Omental fat pad (tissue), 4 donors: ENCODE data around the gene ACACB. TPM values are rescaled to one million over a fixed set of nuclear protein-coding genes. Genes with fewer than 3 reads are reported as not detected.

Source experiments
- ATAC-seq: fragments of 150-250 bp; one replicate; pipeline ENCODE4 v1.9.1; 2016; ENCODE audit warnings: mild to moderate bottlenecking, moderate library complexity; ENCODE audit not compliant: low FRiP score
- DNase-seq: peaks from one replicate; pipeline ENCODE4 v3.0.0-alpha.2; 2019; ENCODE audit warnings: low spot score
- CTCF ChIP-seq, 3 donors: fragments of 450-650 bp; IDR thresholded peaks; one replicate each; pipeline ENCODE4 v1.5.1; 2016 to 2017; ENCODE audit warnings: antibody characterized with exemption in 3 of 3, mild to moderate bottlenecking in 3 of 3, moderate library complexity in 2 of 3
- total RNA-seq, 4 donors: library from RNA; depleted of rRNA; stranded (reverse); fragments of >200 nt; gene quantifications; one replicate each; pipeline ENCODE4 v1.1.0, GENCODE V29; 2016

ACACB gene
- total RNA-seq, 4 donors from 2014 or later, result 727 to 1,594 (median 1,364) TPM

- no peak for TF ChIP-seq CTCF (IDR thresholded peaks at IDR 0.05)
- ATAC-seq (peak; percentile 36), DNase-seq (no peak)
Observed at GRCh38 chr12:109291521-109292341, 175.3 kb downstream of the ACACB start.

- no peak for TF ChIP-seq CTCF (IDR thresholded peaks at IDR 0.05)
- no peak for ATAC-seq
- no peak for DNase-seq
Observed at GRCh38 chr12:109292342-109292711, 175.9 kb downstream of the ACACB start.

- no peak for ATAC-seq
- no peak for TF ChIP-seq CTCF (IDR thresholded peaks at IDR 0.05)
- no peak for DNase-seq
Observed at GRCh38 chr12:109293106-109293505, 176.7 kb downstream of the ACACB start.

- DNase-seq (no peak), ATAC-seq (no peak)
- no peak for TF ChIP-seq CTCF (IDR thresholded peaks at IDR 0.05)
Observed at GRCh38 chr12:109294286-109294796, 178.0 kb downstream of the ACACB start.

- ATAC-seq (no peak), DNase-seq (no peak)
- TF ChIP-seq CTCF (IDR thresholded peaks at IDR 0.05), result no peak
Observed at GRCh38 chr12:109295764-109296425, 179.5 kb downstream of the ACACB start.

GRCh38 chr12:109296431-109296830 is 180.0 kb downstream of the ACACB start:
- ATAC-seq (no peak), DNase-seq (no peak)
- no peak for TF ChIP-seq CTCF (IDR thresholded peaks at IDR 0.05)
